HL-60 (cell line): ENCODE measurements around the gene NCS1.

Experiments used
- CTCF ChIP-seq: IDR thresholded peaks from one replicate; pipeline ENCODE4 v1.5.1; 2011; ENCODE audit warnings: low read length, control low read depth, inconsistent platforms; ENCODE audit not compliant: insufficient read depth
- POLR2AphosphoS5 ChIP-seq: IDR thresholded peaks from 2 replicates; pipeline ENCODE4 v1.6.1; 2012; ENCODE audit warnings: low read depth

DNA sequence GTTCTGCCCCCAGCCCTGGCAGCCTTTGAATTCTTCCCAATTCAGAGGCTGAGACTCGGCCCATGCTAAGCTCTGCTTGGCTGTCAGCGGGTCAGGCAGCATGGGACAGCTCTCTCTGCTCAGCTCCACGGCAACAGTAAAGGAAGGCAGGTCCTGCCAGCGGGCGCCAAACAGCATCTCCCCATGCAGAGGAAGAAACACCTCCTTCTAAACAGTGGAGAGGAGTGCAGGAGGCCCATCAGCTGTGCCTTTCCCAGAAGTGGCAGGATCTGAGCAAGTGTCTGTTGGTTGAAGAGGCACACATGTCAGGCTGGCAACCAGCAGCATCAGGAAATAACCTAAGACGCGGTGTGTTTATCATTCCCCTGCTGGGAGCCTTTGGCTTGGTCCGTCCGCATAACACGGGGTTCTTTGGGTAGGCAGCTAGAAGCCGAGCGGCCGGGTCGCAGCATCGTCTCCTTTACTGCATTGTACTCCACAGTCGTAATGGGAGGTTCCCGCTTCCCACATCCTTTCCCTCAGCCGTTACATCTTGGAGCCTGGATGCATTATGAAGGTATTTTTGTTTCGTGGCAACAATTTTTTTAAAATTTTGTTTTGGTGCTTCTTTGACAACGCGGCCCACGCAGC lies 42.7 kb upstream of the NCS1 start:
- TF ChIP-seq POLR2AphosphoS5 (no peak), CTCF (no peak)
